Ovary (tissue), 3 donors: Measurements from ENCODE around the gene CHRNE.

Source experiments
- CTCF ChIP-seq, 3 donors: fragments of 450-650 bp in 2 of 3; fragments of 200-600 bp in 1 of 3; IDR thresholded peaks; one replicate each; pipeline versions ENCODE4 v1.5.1 to v1.8.0; 2016 to 2022; ENCODE audit warnings: antibody characterized with exemption in 3 of 3, mild to moderate bottlenecking in 1 of 3
- EP300 ChIP-seq: sonication (generic); formaldehyde crosslinking; IDR thresholded peaks from one replicate; pipeline ENCODE4 v1.6.1; 2017; ENCODE audit warnings: antibody characterized with exemption
- POLR2A ChIP-seq: fragments of 450-650 bp; IDR thresholded peaks from one replicate; pipeline ENCODE4 v1.6.1; 2017; ENCODE audit warnings: antibody characterized with exemption, mild to moderate bottlenecking, moderate library complexity
- donor health status: DM: no; HTN: no; CAD: no.

GRCh38 chr17:4863321-4863720, 39.6 kb downstream of the CHRNE start:
- no peak for TF ChIP-seq CTCF (IDR thresholded peaks at IDR 0.05)
- TF ChIP-seq EP300, result no peak
- no peak for TF ChIP-seq POLR2A
